Measurements from ENCODE around the gene LRRC2.

- TF ChIP-seq STAT6 (CRISPR knock-in tag; IDR thresholded peaks at IDR 0.05; ENCODE audit: borderline replicate concordance) (no peak), PRPF4 (IDR thresholded peaks at IDR 0.05; ENCODE audit: low read depth, low read length, poor library complexity, severe bottlenecking) (no peak), PHB2 (IDR thresholded peaks at IDR 0.05; ENCODE audit: partially characterized antibody) (no peak)
Observed at GRCh38 chr3:46490338-46491084, 75.6 kb downstream of the LRRC2 start.

Data from HepG2 (cell line).